Lower leg skin (tissue), 3 donors: Measurements from ENCODE around the gene HMGXB3.

Experiments used
- POLR2A ChIP-seq, 2 donors: fragments of 450-650 bp; IDR thresholded peaks; one replicate each; pipeline ENCODE4 v1.6.1; 2016 to 2017; ENCODE audit warnings: antibody characterized with exemption in 2 of 2, mild to moderate bottlenecking in 1 of 2, moderate library complexity in 1 of 2
- TF ChIP-seq, protein P1 (sequence below), 3 donors: fragments of 450-650 bp; IDR thresholded peaks; one replicate each; pipeline ENCODE4 v1.5.1; 2016; ENCODE audit warnings: antibody characterized with exemption in 3 of 3, mild to moderate bottlenecking in 3 of 3, moderate library complexity in 2 of 3

DNA sequence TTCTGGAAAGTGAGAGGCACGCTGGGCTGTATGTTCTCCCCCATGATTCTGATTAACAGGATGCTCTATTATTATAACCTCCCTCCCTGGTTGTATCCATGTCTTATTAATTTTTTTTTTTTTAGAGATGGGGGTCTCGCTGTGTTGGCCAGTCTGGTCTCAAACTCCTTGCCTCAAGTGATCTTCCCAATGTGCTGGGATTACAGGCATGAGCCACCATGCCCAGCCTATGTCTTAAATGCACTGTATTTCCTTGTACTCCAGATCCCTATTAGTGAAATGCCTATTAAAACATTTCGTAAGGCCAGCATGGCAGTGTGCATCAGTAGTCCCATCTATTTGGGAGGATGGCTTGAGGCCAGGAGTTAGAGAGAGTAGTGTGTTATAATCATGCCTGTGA lies 7.1 kb upstream of the HMGXB3 start:
- TF ChIP-seq, protein P1, sequence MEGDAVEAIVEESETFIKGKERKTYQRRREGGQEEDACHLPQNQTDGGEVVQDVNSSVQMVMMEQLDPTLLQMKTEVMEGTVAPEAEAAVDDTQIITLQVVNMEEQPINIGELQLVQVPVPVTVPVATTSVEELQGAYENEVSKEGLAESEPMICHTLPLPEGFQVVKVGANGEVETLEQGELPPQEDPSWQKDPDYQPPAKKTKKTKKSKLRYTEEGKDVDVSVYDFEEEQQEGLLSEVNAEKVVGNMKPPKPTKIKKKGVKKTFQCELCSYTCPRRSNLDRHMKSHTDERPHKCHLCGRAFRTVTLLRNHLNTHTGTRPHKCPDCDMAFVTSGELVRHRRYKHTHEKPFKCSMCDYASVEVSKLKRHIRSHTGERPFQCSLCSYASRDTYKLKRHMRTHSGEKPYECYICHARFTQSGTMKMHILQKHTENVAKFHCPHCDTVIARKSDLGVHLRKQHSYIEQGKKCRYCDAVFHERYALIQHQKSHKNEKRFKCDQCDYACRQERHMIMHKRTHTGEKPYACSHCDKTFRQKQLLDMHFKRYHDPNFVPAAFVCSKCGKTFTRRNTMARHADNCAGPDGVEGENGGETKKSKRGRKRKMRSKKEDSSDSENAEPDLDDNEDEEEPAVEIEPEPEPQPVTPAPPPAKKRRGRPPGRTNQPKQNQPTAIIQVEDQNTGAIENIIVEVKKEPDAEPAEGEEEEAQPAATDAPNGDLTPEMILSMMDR (IDR thresholded peaks at IDR 0.05): no peak
- no peak for TF ChIP-seq POLR2A (IDR thresholded peaks at IDR 0.05)
